Activated T-helper 1 cell treated with anti-CD3 and anti-CD28 coated beads, Interleukin-12 subunit alpha, Interleukin-12 subunit beta, Interleukin-2, Interleukin-4 antibody, amounts not matched to agents 30 ng/mL and 10 ng/mL and 1 ng/mL, durations not matched to agents 14 hours and 24 hours and 36 hours (primary cell): ENCODE data around the gene RAP2A. TPM values are rescaled to one million over a fixed set of nuclear protein-coding genes. Genes with fewer than 3 reads are reported as not detected.

Experiments used
- total RNA-seq: library from RNA; stranded (reverse); gene quantifications from 2 replicates; pipeline ENCODE4 v1.2.3, GENCODE V29; 2022

RAP2A gene
- total RNA-seq, 1 donor from 2014 or later: 22.1 TPM

Other genes starting within 250 kb of the RAP2A start
- 20.7 and 24.2 TPM in 2 replicates for gene MBNL2, start 211.8 kb upstream of the RAP2A start, total RNA-seq